Measurements from ENCODE around the gene TERT. TPM values are rescaled to one million over a fixed set of nuclear protein-coding genes. Genes with fewer than 3 reads are reported as not detected.
A peak's percentile ranks its signal among the peaks of the same experiment; 100 is the strongest.
"Not testable (repeated sequence)": the region's sequence is repeated elsewhere in the genome, so short reads cannot be mapped to it uniquely, and the experiment has no call there.

Gene TERT
- total RNA-seq, 1 donor from 2014 or later = 2.4 TPM

DNA sequence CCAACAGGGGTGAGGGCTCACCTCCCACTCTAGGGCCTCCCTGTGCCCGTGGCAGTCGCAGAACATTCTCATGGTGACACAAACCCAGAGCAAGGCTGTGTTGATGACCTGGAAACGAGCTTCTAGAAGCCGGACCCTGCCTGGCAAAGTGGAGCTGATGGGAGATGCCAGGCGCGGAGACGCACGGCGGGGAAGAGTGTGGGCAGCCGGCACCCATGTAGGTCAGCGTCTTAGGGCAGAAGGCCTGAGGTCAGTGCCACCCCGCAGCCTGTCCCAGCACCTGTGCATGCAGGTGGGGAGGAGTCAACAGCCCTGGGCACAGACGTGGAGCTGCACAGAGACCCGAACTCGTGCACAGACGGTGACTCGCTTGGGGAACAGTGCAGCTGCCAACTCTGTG, 64.3 kb downstream of the TERT start:
- H3K4me2 ChIP-seq = no peak overlapping the region
- Mint-ChIP-seq H3K27ac (peak overlapping the region; percentile 66), H3K36me3 (no peaks in the 10 kb centered on the region), H3K4me3 (no peak overlapping the region), H3K27me3 (ENCODE audit: insufficient read depth, low read depth) (peaks cover 13% of the 10 kb centered on the region), H3K9me3 (peaks cover 5% of the 10 kb centered on the region), H3K4me1 (peaks cover 6% of the 10 kb centered on the region)
- no peak overlapping the region for H2AFZ ChIP-seq (replicated peaks)
- H4K20me1 ChIP-seq (ENCODE audit: low read depth) = no peaks in the 10 kb centered on the region
- H3K27me3 ChIP-seq = no peaks in the 10 kb centered on the region
- H3K79me2 ChIP-seq (ENCODE audit: low read depth) = no peaks in the 10 kb centered on the region
- H3K4me3 ChIP-seq = no peak overlapping the region
- H3K4me1 ChIP-seq = no peaks in the 10 kb centered on the region
- no peaks in the 10 kb centered on the region for H3K36me3 ChIP-seq
- no peak for DNase-seq (ENCODE audit: low spot score)
- H3K9me3 ChIP-seq (ENCODE audit: low read depth) = no peaks in the 10 kb centered on the region
- no peaks in the 10 kb centered on the region for H3F3A ChIP-seq (ENCODE audit: low read depth)
- no peak overlapping the region for H3K9ac ChIP-seq
- no peak overlapping the region for H3K27ac ChIP-seq
- TF ChIP-seq, protein P1, sequence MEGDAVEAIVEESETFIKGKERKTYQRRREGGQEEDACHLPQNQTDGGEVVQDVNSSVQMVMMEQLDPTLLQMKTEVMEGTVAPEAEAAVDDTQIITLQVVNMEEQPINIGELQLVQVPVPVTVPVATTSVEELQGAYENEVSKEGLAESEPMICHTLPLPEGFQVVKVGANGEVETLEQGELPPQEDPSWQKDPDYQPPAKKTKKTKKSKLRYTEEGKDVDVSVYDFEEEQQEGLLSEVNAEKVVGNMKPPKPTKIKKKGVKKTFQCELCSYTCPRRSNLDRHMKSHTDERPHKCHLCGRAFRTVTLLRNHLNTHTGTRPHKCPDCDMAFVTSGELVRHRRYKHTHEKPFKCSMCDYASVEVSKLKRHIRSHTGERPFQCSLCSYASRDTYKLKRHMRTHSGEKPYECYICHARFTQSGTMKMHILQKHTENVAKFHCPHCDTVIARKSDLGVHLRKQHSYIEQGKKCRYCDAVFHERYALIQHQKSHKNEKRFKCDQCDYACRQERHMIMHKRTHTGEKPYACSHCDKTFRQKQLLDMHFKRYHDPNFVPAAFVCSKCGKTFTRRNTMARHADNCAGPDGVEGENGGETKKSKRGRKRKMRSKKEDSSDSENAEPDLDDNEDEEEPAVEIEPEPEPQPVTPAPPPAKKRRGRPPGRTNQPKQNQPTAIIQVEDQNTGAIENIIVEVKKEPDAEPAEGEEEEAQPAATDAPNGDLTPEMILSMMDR (IDR thresholded peaks at IDR 0.05) = no peak
- TF ChIP-seq EZH2 (IDR thresholded peaks at IDR 0.05) (no peak), EZH2phosphoT487 (IDR thresholded peaks at IDR 0.05) (no peak)

DNA sequence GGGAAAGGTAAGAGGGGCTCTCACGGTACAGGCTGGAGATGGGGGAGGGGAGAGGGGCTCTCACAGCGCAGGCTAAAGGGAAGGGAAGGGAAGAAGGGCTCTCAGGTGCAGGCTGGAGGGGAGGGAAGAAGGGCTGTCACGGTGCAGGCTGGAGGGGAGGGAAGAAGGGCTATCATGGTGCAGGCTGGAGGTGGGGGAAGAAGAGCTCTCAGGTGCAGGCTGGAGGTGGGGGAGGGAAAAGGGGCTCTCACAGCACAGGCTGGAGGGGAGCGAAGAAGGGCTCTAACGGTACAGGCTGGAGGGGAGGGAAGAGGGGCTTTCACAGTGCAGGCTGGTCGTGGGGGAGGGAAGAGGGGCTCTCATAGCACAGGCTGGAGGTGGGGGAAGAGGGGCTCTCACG, 65.0 kb downstream of the TERT start:
- no peak for DNase-seq (ENCODE audit: low spot score)
- no peak overlapping the region for H3K4me2 ChIP-seq
- no peaks in the 10 kb centered on the region for H3K9me3 ChIP-seq (ENCODE audit: low read depth)
- no peaks in the 10 kb centered on the region for H4K20me1 ChIP-seq (ENCODE audit: low read depth)
- peaks cover 12% of the 10 kb centered on the region for H3K27me3 Mint-ChIP-seq (ENCODE audit: insufficient read depth, low read depth)
- no peak overlapping the region for H3K9ac ChIP-seq
- no peaks in the 10 kb centered on the region for H3K4me1 ChIP-seq
- no peak overlapping the region for H3K4me3 Mint-ChIP-seq
- peaks cover 2% of the 10 kb centered on the region for H3K9me3 Mint-ChIP-seq
- peaks cover 6% of the 10 kb centered on the region for H3K4me1 Mint-ChIP-seq
- no peak overlapping the region for H3K4me3 ChIP-seq
- no peaks in the 10 kb centered on the region for H3K36me3 ChIP-seq
- no peaks in the 10 kb centered on the region for H3K36me3 Mint-ChIP-seq
- H3K27me3 ChIP-seq = no peaks in the 10 kb centered on the region
- H2AFZ ChIP-seq (replicated peaks) = no peak overlapping the region
- H3K27ac ChIP-seq = no peak overlapping the region
- TF ChIP-seq EZH2 (IDR thresholded peaks at IDR 0.05) (no peak), EZH2phosphoT487 (IDR thresholded peaks at IDR 0.05) (no peak)
- TF ChIP-seq, protein P1 (IDR thresholded peaks at IDR 0.05) = no peak
- H3K27ac Mint-ChIP-seq = no peak overlapping the region
- H3K79me2 ChIP-seq (ENCODE audit: low read depth) = no peaks in the 10 kb centered on the region
- H3F3A ChIP-seq (ENCODE audit: low read depth) = no peaks in the 10 kb centered on the region

DNA sequence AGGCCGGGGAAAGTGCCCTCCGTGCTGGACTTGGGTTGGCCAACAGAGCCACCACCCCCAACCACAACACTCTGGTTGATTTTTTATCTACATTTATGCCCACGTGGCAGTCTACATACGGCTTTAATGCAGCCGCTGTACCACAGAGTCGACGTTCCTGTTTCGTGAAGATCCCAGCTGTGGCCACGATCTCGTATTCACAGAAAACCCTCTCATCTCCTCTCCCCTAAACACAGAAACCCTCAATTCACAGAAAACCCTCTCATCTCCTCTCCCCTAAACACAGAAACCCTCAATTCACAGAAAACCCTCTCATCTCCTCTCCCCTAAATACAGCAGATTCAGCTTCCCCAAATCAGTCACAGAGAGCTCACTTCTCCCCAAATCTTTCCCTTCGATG, 65.8 kb downstream of the TERT start:
- not testable (repeated sequence) for H3K36me3 ChIP-seq; H3K4me1 Mint-ChIP-seq; H3K4me3 ChIP-seq; H3K9me3 ChIP-seq (ENCODE audit: low read depth); DNase-seq (ENCODE audit: low spot score); H3K27me3 ChIP-seq; H3K9ac ChIP-seq; H3K4me3 Mint-ChIP-seq; H2AFZ ChIP-seq (replicated peaks); H3K79me2 ChIP-seq (ENCODE audit: low read depth); H3F3A ChIP-seq (ENCODE audit: low read depth); H3K4me2 ChIP-seq; H4K20me1 ChIP-seq (ENCODE audit: low read depth); H3K27ac ChIP-seq; H3K9me3 Mint-ChIP-seq; H3K27ac Mint-ChIP-seq; H3K4me1 ChIP-seq; H3K36me3 Mint-ChIP-seq
- H3K27me3 Mint-ChIP-seq (ENCODE audit: insufficient read depth, low read depth) = peaks cover 10% of the 10 kb centered on the region

DNA sequence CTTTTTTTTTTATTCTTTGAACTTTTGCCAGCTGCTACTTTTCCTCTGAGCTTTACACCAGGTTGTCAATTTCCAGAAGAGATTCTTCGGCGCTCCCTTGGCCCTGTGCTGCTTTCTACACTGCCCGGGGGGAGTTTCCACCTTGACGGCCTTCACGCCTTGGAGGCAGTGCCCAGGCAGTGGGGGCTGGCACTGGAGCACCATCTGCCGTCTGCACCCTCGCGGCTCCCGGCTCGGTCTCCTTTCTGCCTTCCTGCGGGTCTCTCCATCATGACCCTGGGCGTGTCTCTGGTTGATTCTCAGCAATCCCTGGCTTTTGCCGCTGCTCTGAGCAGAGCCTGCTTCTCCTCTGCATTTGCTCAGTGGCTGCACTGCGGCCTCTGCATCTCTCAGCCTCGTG, 66.7 kb downstream of the TERT start:
- H3K4me3 Mint-ChIP-seq = no peak overlapping the region
- peaks cover 6% of the 10 kb centered on the region for H3K4me1 Mint-ChIP-seq
- Histone ChIP-seq H3K4me2 (no peak overlapping the region), H3K36me3 (no peaks in the 10 kb centered on the region), H4K20me1 (ENCODE audit: low read depth) (no peaks in the 10 kb centered on the region), H2AFZ (replicated peaks) (no peak overlapping the region), H3K4me1 (no peaks in the 10 kb centered on the region), H3F3A (ENCODE audit: low read depth) (no peaks in the 10 kb centered on the region), H3K79me2 (ENCODE audit: low read depth) (no peaks in the 10 kb centered on the region), H3K27me3 (no peaks in the 10 kb centered on the region), H3K9ac (no peak overlapping the region), H3K27ac (no peak overlapping the region), H3K4me3 (no peak overlapping the region), H3K9me3 (ENCODE audit: low read depth) (no peaks in the 10 kb centered on the region)
- no peak for DNase-seq (ENCODE audit: low spot score)
- no peaks in the 10 kb centered on the region for H3K9me3 Mint-ChIP-seq
- H3K27me3 Mint-ChIP-seq (ENCODE audit: insufficient read depth, low read depth) = peaks cover 10% of the 10 kb centered on the region
- H3K27ac Mint-ChIP-seq = no peak overlapping the region
- H3K36me3 Mint-ChIP-seq = no peaks in the 10 kb centered on the region
- TF ChIP-seq, protein P1 (IDR thresholded peaks at IDR 0.05) = no peak
- TF ChIP-seq EZH2 (IDR thresholded peaks at IDR 0.05) = no peak
- no peak for TF ChIP-seq EZH2phosphoT487 (IDR thresholded peaks at IDR 0.05)
